ENCODE results near the gene TLE3. TPM values are rescaled to one million over a fixed set of nuclear protein-coding genes. Genes with fewer than 3 reads are reported as not detected.

TLE3 gene
- polyA plus RNA-seq, 1 of the 3 experiments (the other 2 are of a cell fraction) = 14.7 TPM

GRCh38 chr15:70042553-70043214 lies 55.0 kb downstream of the TLE3 start (continued):
- TF ChIP-seq CTCF (IDR thresholded peaks at IDR 0.05) = no peak
- TF ChIP-seq TEAD4 (IDR thresholded peaks at IDR 0.05; ENCODE audit: borderline replicate concordance, insufficient read depth) = no peak
- TF ChIP-seq TAF1 (IDR thresholded peaks at IDR 0.05; ENCODE audit: borderline replicate concordance, low read depth, low read length) = no peak
- no peak for TF ChIP-seq GATA2 (CRISPR knock-in tag; IDR thresholded peaks at IDR 0.05)
- no peak for TF ChIP-seq NRF1 (IDR thresholded peaks at IDR 0.05; ENCODE audit: low read depth, low read length)
- TF ChIP-seq MEF2A (IDR thresholded peaks at IDR 0.05; ENCODE audit: borderline replicate concordance, low read depth) = no peak
- TF ChIP-seq EZH2phosphoT487 (IDR thresholded peaks at IDR 0.05; ENCODE audit: borderline replicate concordance, low read depth) = no peak
- no peak for TF ChIP-seq IRF3 (IDR thresholded peaks at IDR 0.05; ENCODE audit: low read depth, low read length)
- TF ChIP-seq REST (IDR thresholded peaks at IDR 0.05; ENCODE audit: low read depth, low read length) = no peak

- no peaks in the 10 kb centered on the region; a peak in 1 of 4 replicates for H3K4me1 ChIP-seq (ENCODE audit: control insufficient read depth in 1 of 2, insufficient read depth in 2 of 2, low read depth in 1 of 2, low read length in 1 of 2)
- no peaks in the 10 kb centered on the region; the same call in 1 of the 2 replicates for H3K27me3 ChIP-seq (ENCODE audit: insufficient read depth)
- no peak overlapping the region for H3K9ac ChIP-seq
- no peaks in the 10 kb centered on the region for H4K20me1 ChIP-seq (ENCODE audit: insufficient read depth)
- peaks cover under 1% of the 10 kb centered on the region for H3F3A ChIP-seq (replicated peaks; ENCODE audit: insufficient read depth)
- no peak for DNase-seq
- no peaks in the 10 kb centered on the region for H3K79me2 ChIP-seq (ENCODE audit: insufficient read depth)
- H3K9me2 ChIP-seq = no peaks in the 10 kb centered on the region
- POLR2A ChIA-PET = no interaction called here
- H3K36me3 ChIP-seq (replicated peaks in 1 of 2; ENCODE audit: control insufficient read depth in 1 of 2, insufficient read depth in 2 of 2, low read length in 1 of 2) = no peaks in the 10 kb centered on the region
- no peak overlapping the region for H2AFZ ChIP-seq (ENCODE audit: low read depth)
- no peak overlapping the region for H3K4me3 ChIP-seq (ENCODE audit: low read depth in 2 of 2, low read length in 1 of 2)
- no peaks in the 10 kb centered on the region for H3K9me3 ChIP-seq
- WGBS (ENCODE audit: low lambda C conversion rate) = 48% methylated on average over 3 of the region's 3 CpGs
- no peak overlapping the region for H3K27ac ChIP-seq (ENCODE audit: low read depth in 2 of 2, low read length in 1 of 2)
- CTCF ChIA-PET = interaction anchor here (1.5 to 1.7 kb wide), 3 partner anchors 16 to 311 kb away, joined by 4 to 5 read pairs (median 4); no protein-coding TSS in a partner anchor
- no peak overlapping the region for H3K4me2 ChIP-seq
- TF ChIP-seq ZBTB33 (IDR thresholded peaks at IDR 0.05; ENCODE audit: borderline replicate concordance, low read depth) (no peak), FOSL2 (IDR thresholded peaks at IDR 0.05; ENCODE audit: borderline replicate concordance, low read depth) (no peak), RCOR1 (IDR thresholded peaks at IDR 0.05; ENCODE audit: low read length) (no peak), MXI1 (IDR thresholded peaks at IDR 0.05; ENCODE audit: low read depth, low read length) (no peak), USF2 (IDR thresholded peaks at IDR 0.05; ENCODE audit: borderline replicate concordance, low read depth, low read length) (no peak), TCF12 (IDR thresholded peaks at IDR 0.05) (no peak), GABPA (IDR thresholded peaks at IDR 0.05; ENCODE audit: low read depth) (no peak), USF1 (IDR thresholded peaks at IDR 0.05; ENCODE audit: borderline replicate concordance, low read depth) (no peak), RXRA (IDR thresholded peaks at IDR 0.05; ENCODE audit: borderline replicate concordance, low read depth) (no peak), PBX3 (IDR thresholded peaks at IDR 0.05) (no peak)
These were observed 57.8 kb downstream of the TLE3 start for GRCh38 chr15:70039917-70040316.
